Measurements from ENCODE around the gene ATP6V0A4. TPM values are rescaled to one million over a fixed set of nuclear protein-coding genes. Genes with fewer than 3 reads are reported as not detected.
A peak's percentile ranks its signal among the peaks of the same experiment; 100 is the strongest.
"Not testable (repeated sequence)": the region's sequence is repeated elsewhere in the genome, so short reads cannot be mapped to it uniquely, and the experiment has no call there.

The ATP6V0A4 gene
- total RNA-seq, 1 experiment from 2014 or later: not detected

DNA sequence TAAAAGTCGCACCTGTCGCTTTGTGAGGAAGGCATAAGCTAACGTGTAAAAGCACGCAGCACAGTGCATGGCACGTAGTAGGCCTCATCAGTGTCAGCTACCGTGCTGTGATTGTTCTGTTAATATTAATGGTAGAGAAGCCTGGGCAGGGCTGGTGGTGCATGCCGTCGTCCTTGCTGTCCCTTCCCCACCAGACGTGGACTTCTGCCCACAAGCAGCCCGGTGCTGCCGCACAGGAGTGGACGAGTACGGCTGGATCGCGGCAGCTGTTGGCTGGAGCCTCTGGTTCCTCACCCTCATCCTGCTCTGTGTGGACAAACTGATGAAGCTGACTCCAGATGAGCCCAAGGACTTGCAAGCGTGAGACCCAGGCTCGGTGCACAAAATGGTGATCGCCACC lies 4.7 kb upstream of the ATP6V0A4 start:
- no peak for DNase-seq (ENCODE audit: low read depth)

DNA sequence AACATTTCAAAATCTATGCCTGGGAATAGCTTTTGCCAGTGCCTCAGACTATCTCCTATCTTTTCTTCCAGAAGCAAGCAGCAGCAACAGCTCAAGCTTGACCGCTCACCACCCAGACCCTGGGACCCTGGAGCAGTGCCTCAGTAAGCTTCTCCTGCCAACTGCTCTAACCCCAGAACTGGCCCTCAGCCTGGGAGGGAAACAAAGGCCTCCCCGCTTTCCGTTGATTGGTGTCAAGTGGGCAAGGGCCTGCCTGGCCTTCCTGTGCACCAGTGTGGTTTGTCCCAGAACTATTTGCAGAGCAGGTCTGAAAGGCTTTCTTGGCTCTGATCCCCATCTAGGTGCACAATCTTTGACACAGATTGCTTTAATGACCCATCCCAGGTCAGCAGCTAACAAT lies 3.3 kb upstream of the ATP6V0A4 start:
- no peak for DNase-seq (ENCODE audit: low read depth)

DNA sequence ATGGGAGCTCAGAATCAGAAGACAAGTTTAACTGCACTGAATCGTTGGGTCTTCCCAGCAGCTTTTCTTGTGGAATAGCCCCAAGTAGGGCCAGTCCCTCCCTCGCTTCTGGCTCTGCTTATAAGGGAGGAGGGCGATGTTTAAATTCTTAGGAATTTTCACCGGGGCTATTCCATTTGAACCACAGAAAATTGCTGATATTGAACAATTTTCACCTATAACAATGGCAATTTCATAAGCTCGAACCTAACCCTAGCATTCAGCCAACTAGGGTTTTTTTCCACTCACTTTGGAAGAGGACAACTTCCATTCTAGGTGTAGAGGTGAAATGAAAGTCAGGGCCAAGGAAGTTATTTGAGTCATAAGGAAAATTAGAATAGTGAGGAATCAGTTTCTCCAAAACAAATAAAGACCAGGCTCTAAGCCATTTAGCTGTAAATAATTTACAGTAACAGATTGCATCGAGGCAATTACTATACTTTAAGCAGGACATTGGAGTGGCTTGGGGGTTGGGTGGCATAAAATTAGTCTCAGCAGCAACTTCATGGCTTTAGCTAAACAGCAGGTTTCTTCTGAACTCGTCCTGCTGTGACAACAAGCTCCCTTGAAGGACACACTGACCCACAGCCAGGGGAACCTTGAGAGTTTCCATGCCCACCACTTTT lies 1.5 kb upstream of the ATP6V0A4 start:
- DNase-seq (ENCODE audit: low read depth): no peak

DNA sequence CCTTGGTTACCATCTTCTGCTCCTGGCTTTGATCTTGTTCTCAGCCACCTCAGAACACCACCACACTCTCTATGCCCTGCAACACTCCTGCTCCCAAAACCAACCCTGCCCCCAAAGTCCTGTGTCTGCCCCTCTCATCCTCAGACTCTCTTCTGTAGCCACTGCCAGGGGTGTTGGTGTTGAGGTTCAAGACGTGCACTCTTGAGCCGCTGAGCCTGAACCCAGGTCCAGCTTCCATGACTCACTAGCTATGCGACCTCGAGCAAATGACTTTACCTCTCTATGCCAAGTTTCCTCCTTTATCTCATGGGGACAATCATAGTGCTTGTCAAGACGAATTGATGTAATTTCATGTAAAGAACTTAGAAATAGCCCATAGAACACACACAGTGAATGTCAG lies 840 bp upstream of the ATP6V0A4 start:
- DNase-seq (ENCODE audit: low read depth): no peak

DNA sequence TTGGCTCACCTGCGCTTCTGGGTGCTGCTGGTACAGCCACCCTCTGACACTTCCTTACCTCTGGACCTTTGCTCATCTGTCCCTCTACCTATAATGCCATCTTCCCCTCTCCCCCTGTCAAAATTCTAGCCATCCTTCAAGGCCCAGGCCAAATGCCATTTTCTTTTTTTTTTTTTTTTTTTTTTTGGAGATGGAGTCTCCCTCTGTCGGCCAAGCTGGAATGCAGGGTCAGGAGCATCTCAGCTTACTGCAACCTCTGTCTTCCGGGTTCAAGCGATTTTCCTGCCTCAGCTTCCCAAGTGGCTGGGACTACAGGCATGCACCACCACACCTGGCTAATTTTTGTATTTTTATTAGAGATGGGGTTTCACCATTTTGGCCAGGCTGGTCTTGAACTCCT lies 950 bp downstream of the ATP6V0A4 start:
- DNase-seq (ENCODE audit: low read depth): not testable (repeated sequence)

DNA sequence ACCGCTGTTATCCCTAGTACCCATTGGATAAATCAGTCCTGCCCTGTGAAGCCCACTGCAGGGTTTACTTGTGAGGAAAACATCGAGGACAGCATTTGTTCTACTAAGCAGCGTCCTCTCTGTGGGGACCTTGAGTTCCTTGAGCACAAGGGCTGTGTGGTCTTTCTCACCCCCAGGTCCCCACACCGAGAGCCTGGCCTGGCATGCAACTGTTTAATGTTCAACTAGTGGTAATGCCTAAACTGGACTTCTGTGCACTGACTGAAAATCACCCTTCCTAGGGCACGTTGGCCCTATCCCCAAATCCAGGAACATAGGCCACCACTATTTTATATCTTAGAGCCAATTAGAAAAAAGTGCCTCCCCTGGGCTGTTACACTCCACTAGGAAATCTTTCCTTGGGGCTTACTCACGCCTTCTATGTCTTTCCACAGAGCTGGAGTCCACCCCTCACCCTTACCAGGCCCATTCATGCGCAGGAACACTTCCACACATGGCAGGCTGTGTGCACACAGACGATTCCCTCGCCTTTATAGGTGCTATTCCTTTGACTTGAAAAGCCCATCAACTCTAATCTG lies 1.9 kb downstream of the ATP6V0A4 start:
- no peak for DNase-seq (ENCODE audit: low read depth)

DNA sequence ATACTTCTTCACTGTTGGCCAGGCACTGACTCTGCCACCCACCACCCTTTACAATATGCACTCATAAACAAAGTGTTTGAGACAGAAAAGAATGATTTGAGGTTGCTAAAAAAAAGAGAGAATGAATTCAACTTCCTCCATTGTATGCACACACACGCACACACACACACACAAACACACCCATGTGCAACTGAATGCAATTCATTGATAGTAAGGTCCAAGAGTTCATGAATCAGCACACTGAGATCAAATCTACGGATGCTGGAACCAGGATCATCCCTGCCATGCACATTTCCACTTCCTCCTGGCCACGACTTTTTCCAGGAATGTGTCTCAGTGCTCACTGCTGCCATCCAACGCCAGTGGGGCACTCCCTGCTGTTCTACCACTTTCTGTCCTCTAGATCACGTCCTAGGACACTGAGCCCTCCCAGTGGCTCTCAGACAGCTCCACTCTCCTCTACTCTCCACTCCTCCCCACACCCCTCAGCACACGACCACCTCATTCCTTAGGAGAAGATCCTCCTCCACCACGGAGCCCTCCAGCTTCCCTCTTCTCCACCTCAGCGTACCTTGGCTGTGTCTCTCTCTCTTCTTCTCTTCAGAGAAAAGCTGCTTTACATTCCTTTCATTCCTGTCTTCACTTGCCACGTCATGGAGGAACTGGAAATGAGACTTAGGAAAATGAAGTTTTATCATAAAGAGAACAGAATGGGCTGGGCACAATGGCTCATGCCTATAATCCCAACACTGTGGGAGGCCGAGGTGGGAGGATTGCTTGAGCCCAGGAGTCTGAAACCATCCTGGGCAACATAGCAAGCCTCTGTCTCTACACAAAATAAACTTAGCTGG lies 12.2 kb downstream of the ATP6V0A4 start:
- DNase-seq (ENCODE audit: low read depth): peak; percentile 45

DNA sequence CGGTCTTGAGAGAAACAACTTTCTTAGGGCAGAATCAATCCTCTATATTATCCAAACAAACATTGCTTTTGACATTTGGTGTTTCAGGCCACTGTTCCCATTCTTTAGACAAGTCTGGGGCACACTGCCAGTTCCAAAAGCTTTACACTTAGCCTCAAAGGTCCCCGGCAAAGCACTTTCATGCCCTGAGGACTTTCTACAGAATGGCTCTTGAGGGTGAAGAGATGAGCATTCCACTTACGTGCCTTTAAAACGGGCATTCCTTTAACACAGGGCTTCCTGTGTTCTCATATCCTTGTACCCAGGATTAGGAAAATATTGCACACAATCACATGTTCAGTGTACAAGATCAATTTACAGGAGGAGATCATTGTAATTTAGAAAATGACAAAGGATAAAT lies 13.3 kb downstream of the ATP6V0A4 start:
- peak; percentile 79 for DNase-seq (ENCODE audit: low read depth)

DNA sequence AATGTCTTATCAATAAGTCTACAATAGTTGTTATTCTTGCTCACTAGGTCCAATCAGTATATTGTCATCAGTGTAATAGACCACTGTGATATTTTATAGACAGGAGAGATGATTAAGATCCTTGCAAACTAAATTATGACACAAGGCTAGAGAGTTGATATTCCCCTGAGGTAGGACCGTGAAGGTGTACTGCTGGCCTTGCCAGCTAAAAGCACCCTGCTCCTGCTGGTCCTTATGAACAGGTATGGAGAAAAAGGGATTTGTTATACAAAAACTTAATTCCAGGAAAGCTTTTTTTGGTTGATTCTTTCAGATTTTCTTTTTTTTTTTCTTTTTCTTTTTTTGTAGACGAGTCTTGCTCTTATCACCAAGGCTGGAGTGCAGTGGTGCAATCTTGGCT lies 17.0 kb downstream of the ATP6V0A4 start:
- DNase-seq (ENCODE audit: low read depth): no peak

DNA sequence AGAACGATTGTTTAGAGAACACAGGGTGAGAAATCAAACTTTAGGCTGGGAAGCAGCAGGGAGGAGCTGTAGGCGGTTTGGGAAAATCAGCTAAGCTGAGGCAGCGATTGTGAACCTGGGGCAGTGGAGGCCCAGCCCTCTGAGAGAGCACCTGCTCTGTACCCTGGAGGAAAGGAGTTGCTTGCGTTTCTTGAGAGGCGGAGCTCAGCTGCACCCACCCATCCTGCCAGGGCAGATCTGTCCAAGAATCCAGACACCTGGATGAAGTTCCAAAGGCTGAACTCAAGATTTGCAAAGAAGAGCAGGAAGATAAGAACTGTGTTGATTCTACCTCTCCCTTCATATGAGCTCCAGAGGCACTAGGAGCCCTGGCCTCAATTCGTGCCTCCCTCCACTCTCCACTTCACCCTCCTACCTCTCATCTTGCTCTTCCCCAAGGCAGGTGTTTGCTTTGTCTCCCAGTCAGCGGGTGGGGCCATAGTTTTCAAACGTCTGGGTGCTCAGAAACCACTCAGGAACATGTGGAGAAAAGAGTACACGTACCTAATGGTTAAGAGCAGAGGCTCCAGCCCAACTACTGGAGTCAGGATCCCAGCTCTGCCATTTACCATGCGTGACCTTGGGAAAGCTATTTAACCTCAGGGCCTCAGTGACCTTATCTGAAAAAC lies 21.7 kb downstream of the ATP6V0A4 start:
- DNase-seq (ENCODE audit: low read depth): no peak

DNA sequence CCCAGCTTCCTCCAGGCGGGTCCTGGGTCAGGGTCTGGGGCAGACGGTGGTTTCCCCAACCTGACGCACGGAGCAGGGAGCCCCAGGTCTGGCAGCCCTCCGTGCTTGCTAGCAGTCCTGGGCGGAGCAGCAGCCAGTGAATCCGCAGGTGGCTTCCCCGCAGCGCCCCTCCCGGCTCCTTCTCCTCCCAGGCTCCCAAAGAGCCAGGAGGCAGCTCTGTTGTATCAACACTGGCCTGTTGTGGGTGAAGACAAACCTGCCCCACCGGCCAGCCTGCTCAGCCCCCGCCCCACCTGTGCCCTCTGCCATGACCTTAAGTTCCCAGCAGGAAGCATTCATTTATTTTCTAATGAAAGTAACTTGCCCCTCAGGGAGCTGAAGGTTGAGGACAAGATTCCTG lies 24.2 kb downstream of the ATP6V0A4 start:
- DNase-seq (ENCODE audit: low read depth): no peak

DNA sequence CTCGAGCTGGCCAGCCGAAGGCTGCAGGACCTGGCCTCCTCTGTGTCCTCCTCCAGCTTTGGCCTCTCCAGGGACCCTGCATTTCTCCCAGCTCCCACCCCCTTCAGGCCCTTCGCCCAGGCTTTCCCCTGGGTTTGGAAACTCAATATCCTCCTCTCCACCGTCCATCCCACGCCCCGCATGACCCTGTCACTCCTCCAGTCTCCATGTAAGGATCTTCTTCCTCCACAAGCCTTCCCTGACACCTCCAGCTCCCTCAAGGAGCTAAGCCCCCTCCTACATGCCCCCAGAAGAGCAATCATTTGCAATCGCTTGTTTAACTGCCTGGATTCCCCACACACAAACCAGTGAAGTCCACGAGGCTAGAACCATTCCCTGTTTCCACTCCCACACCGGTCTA lies 24.8 kb downstream of the ATP6V0A4 start:
- no peak for DNase-seq (ENCODE audit: low read depth)

DNA sequence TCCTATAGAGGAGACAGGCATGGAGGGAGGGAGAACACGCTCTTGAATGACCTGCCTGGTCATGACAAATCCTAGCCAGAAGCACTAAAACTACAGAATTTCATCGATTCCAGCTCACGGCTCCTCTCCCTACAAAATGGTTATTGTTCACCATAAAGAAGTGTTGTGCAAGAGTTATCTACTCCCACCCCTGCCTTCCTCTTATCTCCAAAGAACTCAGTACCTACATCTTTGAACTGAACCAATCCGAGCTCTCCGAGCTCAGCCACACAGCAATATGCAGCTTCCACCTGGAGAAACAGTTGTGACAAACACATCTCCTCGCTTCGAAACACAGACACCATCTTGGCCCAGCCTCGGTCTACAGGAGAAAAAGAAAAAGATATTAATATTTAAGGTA lies 27.1 kb downstream of the ATP6V0A4 start:
- no peak for DNase-seq (ENCODE audit: low read depth)

DNA sequence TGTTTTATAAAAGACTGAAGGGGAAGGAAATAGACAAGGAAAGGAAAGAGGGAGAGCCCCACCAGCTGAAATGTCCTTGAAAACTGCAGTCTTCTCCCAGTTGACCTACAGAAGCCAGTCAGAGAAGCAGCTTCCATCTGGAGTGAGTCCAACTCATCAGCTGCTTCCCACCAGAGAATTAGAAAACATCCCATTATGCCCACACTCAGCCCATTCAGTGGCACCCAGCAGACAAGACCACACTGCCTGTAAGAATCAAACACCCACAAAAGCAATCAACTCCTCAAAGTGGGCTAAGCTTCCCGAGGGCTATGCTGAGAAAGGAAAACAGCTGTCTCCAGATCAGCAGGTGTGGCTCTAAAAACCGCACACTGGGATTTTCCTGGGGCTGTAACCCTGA lies 29.8 kb downstream of the ATP6V0A4 start:
- DNase-seq (ENCODE audit: low read depth): no peak

DNA sequence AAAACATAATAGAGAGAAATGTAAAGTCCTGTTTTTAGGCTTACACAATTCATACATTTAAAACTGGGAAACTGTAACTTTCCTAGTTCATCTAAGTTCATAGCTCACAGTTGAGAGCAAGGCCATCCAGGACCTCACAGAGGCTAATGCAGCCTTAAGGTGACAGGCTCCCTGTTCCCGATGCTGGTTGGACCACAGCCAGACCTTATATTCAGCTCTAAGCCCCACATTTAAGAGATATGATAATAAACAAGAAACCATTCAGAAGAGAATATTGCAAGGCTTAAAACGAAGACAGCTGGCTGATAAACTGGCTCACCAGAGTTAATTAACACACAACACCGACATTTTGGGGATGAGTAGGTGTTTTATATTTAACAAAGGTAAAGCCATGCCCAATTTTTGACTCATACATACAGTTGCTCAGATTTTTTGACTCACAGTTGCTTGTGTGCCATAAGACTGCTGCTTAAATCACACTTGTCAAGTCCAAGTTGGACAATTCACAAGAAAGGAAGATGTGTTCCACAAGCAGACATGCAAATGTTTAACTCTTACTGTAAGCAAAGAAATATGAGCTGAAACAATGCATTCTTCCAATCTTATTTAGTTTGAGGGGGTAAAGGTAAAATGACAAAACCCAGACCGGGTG lies 41.3 kb downstream of the ATP6V0A4 start:
- no peak for DNase-seq (ENCODE audit: low read depth)

DNA sequence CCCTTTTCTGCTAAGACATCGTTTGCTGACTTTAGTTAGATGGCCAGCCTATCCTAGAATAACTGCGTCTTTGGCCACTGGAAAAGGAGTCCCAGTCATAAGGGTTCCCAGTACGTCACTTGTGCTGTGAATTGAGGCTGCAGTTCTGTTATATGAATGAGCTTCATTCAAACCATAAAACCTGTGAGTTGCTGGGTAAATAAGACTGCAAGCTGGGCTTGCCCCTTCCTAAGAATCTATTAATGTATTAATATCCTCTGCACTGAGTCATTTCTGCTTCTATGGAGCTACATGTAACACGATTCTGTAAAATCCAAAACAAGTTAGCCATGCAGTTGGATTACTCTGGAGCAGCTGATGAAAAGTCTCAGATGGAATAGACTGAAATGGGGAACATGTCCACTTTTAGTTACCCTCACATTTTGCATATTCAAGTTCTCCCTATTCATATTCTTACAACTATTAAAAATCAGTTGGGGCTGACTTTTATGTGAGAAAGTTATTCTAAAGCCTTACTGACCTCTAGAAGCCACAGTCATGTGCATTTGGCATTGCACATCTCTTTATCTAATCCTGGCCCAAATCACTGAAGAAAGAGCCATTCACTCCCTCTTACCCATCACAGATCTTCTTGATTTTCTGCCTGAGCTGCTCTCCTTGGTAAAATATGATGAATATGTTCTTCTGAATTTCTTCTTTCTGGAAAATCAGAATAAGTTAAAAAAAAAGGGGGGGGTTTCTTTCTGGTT lies 42.0 kb downstream of the ATP6V0A4 start:
- peak; percentile 29 for DNase-seq (ENCODE audit: low read depth)

DNA sequence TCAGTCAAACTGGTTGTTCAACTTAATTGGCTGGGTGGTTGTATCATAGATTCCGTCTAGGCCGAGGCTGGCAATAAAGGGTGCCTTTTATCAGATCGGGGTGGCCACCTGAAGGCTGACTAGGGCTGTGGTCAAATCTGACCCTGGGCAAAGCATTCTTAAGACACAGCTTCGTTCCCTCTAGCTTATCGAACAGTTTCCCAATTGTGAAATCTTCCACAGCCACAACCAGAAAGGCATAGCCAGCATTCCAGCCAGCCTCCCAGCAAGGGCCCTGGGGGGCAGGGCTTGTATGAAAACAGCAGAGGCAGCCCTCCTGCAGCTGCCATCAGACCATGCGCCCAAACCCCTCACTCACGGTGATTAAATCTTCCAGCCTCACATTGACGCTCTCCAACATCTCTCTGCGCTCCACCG lies 42.7 kb downstream of the ATP6V0A4 start:
- DNase-seq (ENCODE audit: low read depth): peak; percentile 49

DNA sequence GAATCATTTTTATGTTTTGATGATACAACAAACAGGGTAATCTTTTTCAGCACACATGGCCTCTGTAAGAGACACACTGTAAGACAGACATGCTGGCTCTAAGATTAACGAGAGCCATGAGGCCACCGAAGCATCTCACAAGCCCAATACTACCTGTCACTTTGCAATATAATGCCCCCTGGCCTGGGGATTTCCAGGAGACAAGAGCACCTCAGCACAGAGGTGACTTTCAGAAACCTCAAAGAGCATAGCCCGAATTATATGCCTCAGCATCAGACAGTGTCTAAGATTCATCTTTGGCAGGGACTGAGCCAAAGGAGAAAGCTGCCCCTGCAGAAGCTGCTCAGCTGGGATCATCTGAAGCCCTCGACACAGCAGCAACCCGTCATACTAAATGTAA lies 44.4 kb downstream of the ATP6V0A4 start:
- no peak for DNase-seq (ENCODE audit: low read depth)

DNA sequence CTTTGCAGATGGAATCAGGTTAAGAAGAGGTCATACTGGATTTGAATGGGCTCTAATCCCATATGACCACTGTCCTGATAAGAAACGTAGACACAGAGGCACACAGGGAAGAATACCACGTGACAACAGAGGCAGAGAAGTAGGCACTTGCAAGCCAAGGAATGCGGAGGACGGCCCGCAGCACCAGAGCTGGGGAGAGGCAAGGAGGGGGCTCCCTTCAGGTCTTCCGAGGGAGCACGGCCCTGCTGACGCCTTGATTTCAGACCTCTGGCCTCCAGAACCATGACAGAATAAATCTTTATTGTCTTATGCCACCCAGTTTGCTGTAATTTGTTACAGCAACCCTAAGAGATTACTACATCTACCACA lies 44.9 kb downstream of the ATP6V0A4 start:
- no peak for DNase-seq (ENCODE audit: low read depth)

DNA sequence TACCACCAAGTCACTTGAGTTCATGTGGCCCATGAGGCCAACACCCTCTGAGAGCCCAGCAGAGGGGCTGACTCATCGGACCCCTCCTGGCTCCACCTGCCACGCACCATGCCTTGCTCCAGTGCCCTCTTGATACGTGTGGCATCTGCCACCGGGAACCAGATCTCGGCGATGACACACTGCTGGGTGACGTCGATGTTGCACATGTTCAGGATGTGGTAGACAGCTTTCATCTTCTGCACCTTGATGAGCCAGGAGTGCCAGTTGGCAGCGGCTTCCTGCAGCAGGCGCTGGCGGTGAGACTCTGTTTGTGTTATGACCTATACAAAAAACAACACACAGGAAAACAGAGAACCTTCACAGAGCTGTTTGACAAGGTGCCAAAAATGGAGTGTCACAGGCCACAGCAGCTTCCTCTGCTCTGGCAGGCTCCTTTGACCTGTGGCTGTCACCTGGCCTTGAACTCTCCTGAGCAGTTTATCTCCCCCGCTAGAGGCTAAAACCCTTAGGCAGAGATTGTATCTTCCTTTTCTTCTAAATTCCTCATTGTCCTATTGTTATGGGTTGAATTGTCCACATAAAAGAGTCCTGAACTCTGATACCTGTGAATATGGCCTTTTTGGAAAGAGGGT lies 45.4 kb downstream of the ATP6V0A4 start:
- DNase-seq (ENCODE audit: low read depth): peak; percentile 80
